Cardiac atrium fibroblast (primary cell): Measurements from ENCODE around the gene SULT2B1. TPM values are rescaled to one million over a fixed set of nuclear protein-coding genes. Genes with fewer than 3 reads are reported as not detected.

Experiments
- total RNA-seq: library from RNA; depleted of rRNA; stranded (reverse); fragments of >200 nt; gene quantifications from 2 replicates; pipeline ENCODE4 v1.2.3, GENCODE V29; 2015

SULT2B1 gene
- not detected in 2 replicates for total RNA-seq

DNA sequence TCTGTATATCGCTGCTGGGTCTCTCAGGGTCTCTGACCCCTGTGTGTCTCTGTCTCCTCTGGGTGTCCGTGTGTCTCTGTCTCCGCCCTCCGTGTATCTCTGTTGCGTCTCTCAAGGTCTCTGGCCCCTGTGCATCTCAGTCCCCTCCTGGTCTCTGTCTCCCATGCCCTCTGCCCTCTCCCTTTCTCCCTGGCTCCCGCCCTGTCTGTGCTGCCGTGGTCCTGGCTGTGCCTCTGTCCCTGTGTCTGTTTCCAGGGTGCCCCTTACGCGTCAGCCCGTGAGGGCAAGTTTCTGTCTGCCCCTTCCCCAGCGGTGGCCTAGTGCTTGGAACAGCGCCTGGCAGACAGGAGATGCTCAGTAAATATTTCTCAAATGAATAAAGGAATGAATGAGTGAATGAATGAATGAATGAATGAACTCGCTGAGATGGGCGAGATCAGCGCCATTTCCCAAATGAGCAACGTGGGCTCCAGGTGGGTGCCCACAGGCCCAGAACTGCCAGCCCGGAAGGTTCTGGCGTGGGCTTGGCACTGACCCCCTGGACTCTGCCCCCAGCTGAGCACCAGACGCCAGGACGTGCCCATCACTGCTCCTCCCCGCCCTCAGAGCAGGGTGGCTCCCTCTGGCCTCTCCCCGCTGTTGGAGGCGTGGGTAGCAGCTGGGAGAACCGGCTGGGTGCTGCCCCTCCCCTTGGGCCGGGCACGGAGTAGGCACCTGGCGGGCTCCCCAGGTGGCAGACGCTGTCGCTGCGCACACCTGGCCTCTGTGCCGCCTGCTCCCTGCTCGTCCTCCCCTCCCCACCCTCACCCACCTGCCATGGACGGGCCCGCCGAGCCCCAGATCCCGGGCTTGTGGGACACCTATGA, at the start of gene SULT2B1:
Gene SULT2B1, plus strand, starts transcription at position 736 of the 866 bp plus-strand sequence. Its CDS starts 81 bp downstream, at position 817.

DNA sequence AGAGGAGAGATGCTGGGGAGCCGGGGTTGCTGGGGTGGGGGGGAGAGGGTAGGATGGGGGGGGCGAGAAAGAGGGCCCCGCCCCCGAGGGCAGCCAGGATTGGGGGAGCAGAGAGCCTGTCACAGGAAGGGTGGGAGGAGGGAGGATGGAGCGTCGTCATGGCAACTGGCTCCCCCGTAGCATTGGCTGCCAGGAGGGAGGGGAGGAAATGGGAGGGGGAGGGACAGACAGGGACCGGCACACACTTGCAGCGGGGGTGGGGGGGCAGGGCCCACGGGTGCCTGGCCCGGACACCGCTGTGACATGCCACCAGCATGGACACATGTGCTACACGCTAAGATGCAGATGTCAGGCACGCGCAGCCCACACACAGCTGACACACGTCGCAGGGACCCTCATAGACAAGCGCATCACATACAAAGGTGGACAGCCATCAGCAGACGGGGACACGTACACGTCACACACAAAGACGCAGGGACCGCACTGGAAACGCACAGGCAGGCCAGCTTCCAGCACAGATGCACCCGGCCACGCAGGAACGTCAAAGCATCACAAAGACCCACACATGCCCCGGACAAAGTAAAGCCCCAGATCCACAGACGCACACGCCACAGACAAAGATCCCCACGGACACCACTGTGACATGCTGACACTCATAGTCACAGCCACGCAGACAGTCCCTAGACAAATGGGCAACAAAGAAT, 40.0 kb upstream of the SULT2B1 start, which contains the start of gene LMTK3:
Gene LMTK3, minus strand, starts transcription at position 36 of the 704 bp plus-strand sequence. CDS start 259 bp downstream, outside the sequence.

DNA sequence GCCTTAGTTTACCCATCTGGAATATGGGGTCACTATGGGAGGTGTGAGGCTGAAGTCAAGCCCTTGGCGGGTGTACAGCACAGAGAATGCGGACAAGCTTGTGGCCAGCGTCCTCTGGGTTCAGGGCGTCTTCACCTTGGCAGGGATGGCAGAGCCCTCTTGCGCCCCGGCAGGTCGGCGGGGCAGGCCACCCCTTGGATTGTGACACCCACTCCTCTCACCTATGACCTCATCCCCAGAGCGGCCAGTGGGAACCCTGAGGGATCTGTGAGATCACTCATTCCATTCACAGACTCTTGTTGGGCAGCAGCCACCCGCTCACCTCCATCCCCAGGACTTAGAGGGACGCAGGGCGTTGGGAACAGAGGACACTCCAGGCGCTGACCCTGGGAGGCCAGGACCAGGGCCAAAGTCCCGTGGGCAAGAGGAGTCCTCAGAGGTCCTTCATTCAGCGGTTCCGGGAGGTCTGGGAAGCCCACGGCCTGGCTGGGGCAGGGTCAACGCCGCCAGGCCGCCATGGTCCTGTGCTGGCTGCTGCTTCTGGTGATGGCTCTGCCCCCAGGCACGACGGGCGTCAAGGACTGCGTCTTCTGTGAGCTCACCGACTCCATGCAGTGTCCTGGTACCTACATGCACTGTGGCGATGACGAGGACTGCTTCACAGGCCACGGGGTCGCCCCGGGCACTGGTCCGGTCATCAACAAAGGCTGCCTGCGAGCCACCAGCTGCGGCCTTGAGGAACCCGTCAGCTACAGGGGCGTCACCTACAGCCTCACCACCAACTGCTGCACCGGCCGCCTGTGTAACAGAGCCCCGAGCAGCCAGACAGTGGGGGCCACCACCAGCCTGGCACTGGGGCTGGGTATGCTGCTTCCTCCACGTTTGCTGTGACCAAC, 54.7 kb downstream of the SULT2B1 start, which contains the start of gene SPACA4:
Gene SPACA4, plus strand, starts transcription at position 280 of the 896 bp plus-strand sequence. Its CDS starts 237 bp downstream, at position 517.

DNA sequence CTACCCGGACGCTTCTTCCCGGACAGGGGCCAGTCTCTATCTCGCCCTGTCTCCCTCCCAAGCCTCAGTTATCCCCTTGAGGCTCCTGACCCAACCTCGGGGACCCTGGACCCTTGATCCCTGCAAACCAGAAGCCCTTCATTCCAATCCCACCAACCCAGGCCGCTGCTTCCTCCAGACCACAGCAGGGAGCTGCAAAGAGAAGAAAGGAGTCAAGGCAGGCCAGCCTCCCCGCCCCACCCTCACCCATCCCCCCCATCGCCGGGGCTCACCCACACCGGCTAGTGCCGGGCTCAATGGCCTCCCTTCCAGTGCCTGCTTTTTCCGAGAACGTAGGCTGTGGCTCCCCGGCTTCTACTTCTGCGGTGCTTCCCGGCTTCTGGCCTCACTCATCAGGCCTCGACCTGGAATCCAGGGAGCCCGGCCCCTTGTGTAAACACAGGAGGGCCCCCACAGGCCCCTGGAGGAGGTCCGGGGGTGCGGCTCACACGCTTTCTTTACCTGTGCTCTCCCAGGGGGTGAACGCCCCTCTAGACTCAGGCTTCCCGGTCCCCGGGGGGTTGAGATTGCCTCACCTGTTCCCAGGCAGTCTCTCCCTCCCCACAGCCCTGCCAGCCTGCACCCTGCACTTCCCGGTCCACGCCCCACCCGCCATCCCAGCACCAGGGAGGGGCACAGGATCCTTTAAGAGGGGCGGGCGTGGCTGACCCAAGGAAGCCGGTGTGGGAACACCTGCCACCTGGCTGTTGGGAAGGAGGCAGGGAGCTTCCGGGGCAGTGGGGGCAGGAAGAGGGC, 62.7 kb downstream of the SULT2B1 start, which contains the start of gene FAM83E:
Gene FAM83E, minus strand, starts transcription at position 641 of the 795 bp plus-strand sequence. CDS start 1,704 bp downstream, outside the sequence.

DNA sequence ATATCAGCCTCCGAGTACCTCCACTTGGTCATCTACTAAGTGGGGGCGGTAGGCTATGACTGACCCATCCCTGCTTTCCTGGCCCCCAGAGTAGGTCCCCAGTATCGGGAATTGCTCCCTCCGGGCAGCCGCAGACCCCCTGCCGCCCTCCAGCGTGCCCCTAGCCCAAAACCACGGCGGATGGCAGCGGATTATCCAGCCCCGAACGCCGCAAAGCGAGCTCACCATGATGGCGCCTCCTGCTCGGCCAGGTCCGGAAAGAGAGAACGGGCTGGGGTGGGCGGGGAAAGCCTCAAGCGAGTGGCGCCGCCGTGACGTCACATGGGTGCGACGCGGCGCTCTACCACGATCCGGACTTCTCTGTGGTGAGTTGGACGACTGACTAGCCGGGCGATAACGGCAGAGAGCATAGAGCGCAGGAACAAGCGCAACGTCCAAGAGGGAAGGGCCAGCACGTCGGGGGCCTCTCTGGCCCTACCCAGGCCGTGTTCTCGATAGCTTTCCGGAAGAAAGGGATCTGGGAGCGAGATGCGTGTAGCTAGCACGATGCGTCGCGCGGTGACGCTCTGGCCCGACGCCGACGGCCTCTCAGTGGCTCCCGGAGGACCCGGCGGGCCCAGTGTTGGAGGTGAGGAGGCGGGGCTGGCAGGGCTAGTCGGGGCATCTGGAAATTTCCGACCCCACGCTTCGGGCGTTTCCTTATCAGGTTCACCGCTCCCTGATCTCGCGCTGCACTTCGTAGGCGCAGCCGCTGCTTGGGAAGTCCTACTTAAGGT, 67.1 kb downstream of the SULT2B1 start, which contains the start of the genes RPL18 and SPHK2:
Gene RPL18, minus strand, starts transcription at position 263 of the 776 bp plus-strand sequence. Its CDS starts 35 bp downstream, at position 228.
Gene SPHK2, plus strand, starts transcription at position 591 of the 776 bp plus-strand sequence. CDS start 1,009 bp downstream, outside the sequence.

DNA sequence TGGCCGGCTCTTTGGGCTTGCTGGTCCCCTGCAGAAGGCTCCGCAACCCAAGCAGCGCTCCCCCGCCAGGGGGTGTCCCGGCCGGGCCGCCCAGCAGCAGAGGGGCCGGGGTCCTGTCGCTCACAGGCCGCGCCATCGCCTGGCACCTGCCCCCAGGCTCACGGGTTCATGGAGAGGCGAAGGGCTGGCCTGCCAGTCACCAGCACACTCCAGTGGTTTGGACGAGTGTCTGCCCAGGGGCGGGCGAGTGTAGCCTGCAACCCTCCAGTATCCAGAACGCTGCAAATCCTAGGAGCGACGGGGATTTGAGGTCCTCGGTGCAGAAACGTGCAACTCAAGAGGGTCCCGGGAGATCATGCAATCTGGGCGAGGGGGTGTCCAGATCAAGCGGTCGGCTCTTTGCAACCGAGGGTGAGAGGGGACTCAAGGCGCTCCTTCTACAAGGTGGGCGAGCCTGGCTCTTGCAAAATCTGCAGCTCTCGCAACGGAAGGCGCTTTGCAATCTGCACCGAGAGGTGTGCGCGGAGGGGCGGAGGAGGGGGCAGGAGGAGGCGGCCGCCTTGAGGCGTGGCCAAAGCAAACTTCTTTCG, 85.0 kb downstream of the SULT2B1 start, which contains the start of gene DBP:
Gene DBP, minus strand, starts transcription at position 521 of the 590 bp plus-strand sequence. Its CDS starts 385 bp downstream, at position 136.

DNA sequence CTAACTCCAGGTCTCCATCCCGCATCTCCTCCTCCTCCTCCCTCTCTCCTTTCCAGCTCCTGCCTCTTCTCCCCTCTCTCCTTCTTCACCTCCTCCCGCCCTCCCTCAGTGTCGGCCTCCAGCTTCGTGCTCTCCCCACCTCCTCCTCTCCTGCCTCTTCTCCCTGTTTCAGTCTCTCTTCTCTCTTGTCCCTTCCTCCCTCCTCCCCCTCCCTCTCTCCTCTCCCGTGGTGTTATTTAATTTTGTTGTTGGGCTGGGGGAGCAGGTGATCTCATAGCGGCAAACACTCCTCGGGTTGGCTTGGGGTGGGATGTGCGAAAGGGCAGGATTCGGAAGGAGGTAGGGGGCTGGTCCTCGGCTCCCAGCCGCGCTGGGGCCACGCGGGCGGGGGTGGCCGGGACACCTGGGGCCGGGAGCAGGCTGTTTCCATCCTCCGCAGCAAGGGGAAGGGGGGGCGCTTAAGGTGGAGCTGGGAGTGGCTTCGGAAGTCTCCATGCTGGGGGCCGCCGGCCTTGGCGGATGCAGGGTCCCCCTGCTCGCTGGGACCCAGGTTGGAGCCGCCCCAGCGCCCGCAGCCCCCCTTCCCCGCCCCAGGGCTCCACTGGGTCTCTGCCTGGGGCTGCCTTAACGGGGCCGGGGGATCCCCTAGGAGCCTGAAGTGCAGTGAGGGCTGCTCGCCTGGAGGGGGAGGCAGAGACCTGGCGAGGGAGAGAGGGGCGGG, 94.2 kb downstream of the SULT2B1 start, which contains the start of gene CA11:
Gene CA11, minus strand, starts transcription at position 187 of the 721 bp plus-strand sequence. CDS start 555 bp downstream, outside the sequence.

Other genes starting within 250 kb of the SULT2B1 start
- 163 and 198 TPM in 2 replicates for gene EMP3, start 226.6 kb upstream of the SULT2B1 start, total RNA-seq
- 5.5 and 5.8 TPM in 2 replicates for gene TMEM143, start 188.2 kb upstream of the SULT2B1 start, total RNA-seq
- not detected in 2 replicates for gene SYNGR4, start 187.8 kb upstream of the SULT2B1 start, total RNA-seq
- 219 and 256 TPM in 2 replicates for gene KDELR1, start 160.6 kb upstream of the SULT2B1 start, total RNA-seq
- 1.1 and 1.3 TPM in 2 replicates for gene GRIN2D, start 158.5 kb upstream of the SULT2B1 start, total RNA-seq
- gene GRWD1, start 106.2 kb upstream of the SULT2B1 start, total RNA-seq: 41.5 and 42.6 TPM in 2 replicates
- gene KCNJ14, start 96.6 kb upstream of the SULT2B1 start, total RNA-seq: 0.36 and 0.49 TPM in 2 replicates
- 30.6 and 35.6 TPM in 2 replicates for gene CYTH2, start 82.8 kb upstream of the SULT2B1 start, total RNA-seq
- 0.49 TPM in 1 of 2 replicates, not detected in the other for gene LMTK3, start 40.3 kb upstream of the SULT2B1 start, total RNA-seq
- not detected in 2 replicates for gene SPACA4, start 54.6 kb downstream of the SULT2B1 start, total RNA-seq
- gene FAM83E, start 62.9 kb downstream of the SULT2B1 start, total RNA-seq: 0.32 TPM in 1 of 2 replicates, not detected in the other
- 2,406 and 2,632 TPM in 2 replicates for gene RPL18, start 67.0 kb downstream of the SULT2B1 start, total RNA-seq
- 8.3 and 13.4 TPM in 2 replicates for gene SPHK2, start 67.3 kb downstream of the SULT2B1 start, total RNA-seq
- 1.3 and 3.6 TPM in 2 replicates for gene DBP, start 85.2 kb downstream of the SULT2B1 start, total RNA-seq
- 1.1 and 3.2 TPM in 2 replicates for gene CA11, start 94.0 kb downstream of the SULT2B1 start, total RNA-seq
- not detected in 2 replicates for gene NTN5, start 120.8 kb downstream of the SULT2B1 start, total RNA-seq
- gene FUT2, start 143.8 kb downstream of the SULT2B1 start, total RNA-seq: not detected in 2 replicates
- 0.32 and 0.72 TPM in 2 replicates for gene MAMSTR, start 167.6 kb downstream of the SULT2B1 start, total RNA-seq
- 2.2 and 3.4 TPM in 2 replicates for gene RASIP1, start 188.4 kb downstream of the SULT2B1 start, total RNA-seq
- gene IZUMO1, start 194.7 kb downstream of the SULT2B1 start, total RNA-seq: not detected in 2 replicates
- gene FUT1, start 200.5 kb downstream of the SULT2B1 start, total RNA-seq: 0.32 and 1.1 TPM in 2 replicates
- not detected in 2 replicates for gene FGF21, start 203.4 kb downstream of the SULT2B1 start, total RNA-seq